Measurements from ENCODE around the gene LENG1.
A peak's percentile ranks its signal among the peaks of the same experiment; 100 is the strongest.

LENG1 gene

GRCh38 chr19:54162241-54162805 is 2.8 kb upstream of the LENG1 start:
- DNase-seq = peak; percentile 81

- DNase-seq = no peak
These were observed 1.3 kb upstream of the LENG1 start for GRCh38 chr19:54160854-54161253.

GRCh38 chr19:54160182-54160811 is 776 bp upstream of the LENG1 start:
- DNase-seq = no peak

GRCh38 chr19:54158812-54159351 is 639 bp downstream of the LENG1 start:
- DNase-seq = peak; percentile 33

GRCh38 chr19:54156953-54157352 is 2.6 kb downstream of the LENG1 start:
- no peak for DNase-seq

- DNase-seq = no peak
These were observed 3.0 kb downstream of the LENG1 start for GRCh38 chr19:54156490-54156889.

GRCh38 chr19:54155694-54156093 is 3.8 kb downstream of the LENG1 start:
- DNase-seq = no peak

GRCh38 chr19:54154603-54155345 is 4.7 kb downstream of the LENG1 start:
- DNase-seq = peak; percentile 37

GRCh38 chr19:54153731-54154326 is 5.7 kb downstream of the LENG1 start:
- no peak for DNase-seq

- no peak for DNase-seq
These were observed 6.5 kb downstream of the LENG1 start for GRCh38 chr19:54152878-54153524.

GRCh38 chr19:54152267-54152666 is 7.3 kb downstream of the LENG1 start:
- no peak for DNase-seq

- DNase-seq = no peak
These were observed 8.0 kb downstream of the LENG1 start for GRCh38 chr19:54151362-54152035.

GRCh38 chr19:54149021-54149812 is 10.3 kb downstream of the LENG1 start:
- DNase-seq = no peak

- no peak for DNase-seq
These were observed 11.4 kb downstream of the LENG1 start for GRCh38 chr19:54148158-54148557.

GRCh38 chr19:54147676-54148075 is 11.8 kb downstream of the LENG1 start:
- no peak for DNase-seq

GRCh38 chr19:54145541-54146158 is 13.9 kb downstream of the LENG1 start:
- no peak for DNase-seq

- no peak for DNase-seq
These were observed 17.2 kb downstream of the LENG1 start for GRCh38 chr19:54142166-54142780.

GRCh38 chr19:54141356-54141755 is 18.2 kb downstream of the LENG1 start:
- DNase-seq = no peak

GRCh38 chr19:54138489-54139256 is 20.8 kb downstream of the LENG1 start:
- no peak for DNase-seq
